ENCODE measurements around the gene AFDN.
A peak's percentile ranks its signal among the peaks of the same experiment; 100 is the strongest.

The AFDN gene

DNA sequence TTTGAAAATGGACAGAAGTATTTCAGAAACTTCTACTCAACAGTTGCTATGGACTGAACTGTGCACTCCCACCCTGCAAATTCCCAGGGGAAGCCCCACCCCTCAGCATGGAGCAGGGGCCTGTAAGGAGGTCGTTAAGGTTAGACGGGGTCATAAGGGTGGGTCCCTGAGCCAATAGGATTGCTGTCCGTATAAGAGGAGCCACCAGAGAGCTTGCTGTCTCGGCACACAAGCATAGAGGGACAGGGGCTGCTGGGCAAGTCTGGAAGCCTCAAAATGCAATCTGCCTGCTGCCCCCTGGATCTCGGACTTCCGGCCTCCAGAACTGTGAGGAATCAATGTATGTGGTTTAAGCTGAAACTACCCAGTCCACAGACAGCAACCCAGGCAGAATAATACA, 37.4 kb upstream of the AFDN start:
- Mint-ChIP-seq H3K4me3 (no peak overlapping the region), H3K27ac (no peak overlapping the region), H3K36me3 (no peaks in the 10 kb centered on the region), H3K27me3 (peaks cover 28% of the 10 kb centered on the region), H3K9me3 (no peaks in the 10 kb centered on the region), H3K4me1 (no peaks in the 10 kb centered on the region)
- CTCF ChIA-PET, result no interaction called here
- no peak for DNase-seq

GRCh38 chr6:167791091-167791779, 35.5 kb upstream of the AFDN start:
- peaks cover 43% of the 10 kb centered on the region for H3K27me3 Mint-ChIP-seq

GRCh38 chr6:167791780-167792478, 34.8 kb upstream of the AFDN start:
- H3K4me3 Mint-ChIP-seq, result no peak overlapping the region
- DNase-seq, result no peak
- no peak overlapping the region for H3K27ac Mint-ChIP-seq
- H3K9me3 Mint-ChIP-seq, result no peaks in the 10 kb centered on the region
- H3K36me3 Mint-ChIP-seq, result no peaks in the 10 kb centered on the region
- CTCF ChIA-PET, result no interaction called here
- peaks cover 4% of the 10 kb centered on the region for H3K4me1 Mint-ChIP-seq
- peaks cover 50% of the 10 kb centered on the region for H3K27me3 Mint-ChIP-seq

More at GRCh38 chr6:167791091-167791779, 35.5 kb upstream of the AFDN start:
- H3K9me3 Mint-ChIP-seq, result no peaks in the 10 kb centered on the region
- no peaks in the 10 kb centered on the region for H3K4me1 Mint-ChIP-seq
- no peak overlapping the region for H3K4me3 Mint-ChIP-seq
- no peak overlapping the region for H3K27ac Mint-ChIP-seq
- no peak for DNase-seq
- CTCF ChIA-PET, result no interaction called here
- H3K36me3 Mint-ChIP-seq, result no peaks in the 10 kb centered on the region

DNA sequence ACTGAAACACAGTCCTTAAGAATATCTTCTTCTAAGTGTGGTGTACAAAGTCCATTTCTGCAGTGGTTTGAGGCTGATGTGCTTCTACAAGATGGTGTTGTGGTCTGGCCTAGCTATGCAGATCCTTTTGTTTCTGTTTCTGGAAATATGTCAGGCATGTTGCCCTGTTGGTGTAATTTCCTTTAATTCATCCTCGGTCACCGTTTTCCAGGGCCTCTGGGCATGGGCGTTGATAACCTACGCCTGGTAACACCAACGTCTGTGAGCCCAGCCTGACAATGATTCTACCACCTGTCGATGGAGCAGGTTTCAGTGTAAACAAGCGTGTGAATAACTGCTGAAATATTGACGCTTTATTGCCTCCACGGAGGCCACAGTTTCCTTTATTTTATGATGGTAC, 33.3 kb upstream of the AFDN start:
- no peak for DNase-seq
- CTCF ChIA-PET, result no interaction called here
- Mint-ChIP-seq H3K27me3 (peaks cover 62% of the 10 kb centered on the region), H3K4me3 (no peak overlapping the region), H3K9me3 (no peaks in the 10 kb centered on the region), H3K27ac (no peak overlapping the region), H3K4me1 (peaks cover 10% of the 10 kb centered on the region), H3K36me3 (no peaks in the 10 kb centered on the region)

- Mint-ChIP-seq H3K27ac (no peak overlapping the region), H3K4me1 (peaks cover 10% of the 10 kb centered on the region), H3K27me3 (peaks cover 73% of the 10 kb centered on the region), H3K9me3 (no peaks in the 10 kb centered on the region), H3K36me3 (no peaks in the 10 kb centered on the region), H3K4me3 (no peak overlapping the region)
- CTCF ChIA-PET, result no interaction called here
- no peak for DNase-seq
Measured at GRCh38 chr6:167794161-167795157, 32.3 kb upstream of the AFDN start.

- no peaks in the 10 kb centered on the region for H3K9me3 Mint-ChIP-seq
- no peak for DNase-seq
- no peak overlapping the region for H3K27ac Mint-ChIP-seq
- no peaks in the 10 kb centered on the region for H3K36me3 Mint-ChIP-seq
- peaks cover 77% of the 10 kb centered on the region for H3K27me3 Mint-ChIP-seq
- H3K4me1 Mint-ChIP-seq, result peaks cover 10% of the 10 kb centered on the region
- CTCF ChIA-PET, result no interaction called here
- H3K4me3 Mint-ChIP-seq, result no peak overlapping the region
Measured at GRCh38 chr6:167795321-167795811, 31.3 kb upstream of the AFDN start.

- Mint-ChIP-seq H3K4me1 (peaks cover 10% of the 10 kb centered on the region), H3K27ac (no peak overlapping the region), H3K4me3 (no peak overlapping the region), H3K36me3 (no peaks in the 10 kb centered on the region), H3K27me3 (peaks cover 77% of the 10 kb centered on the region), H3K9me3 (no peaks in the 10 kb centered on the region)
- DNase-seq, result no peak
- CTCF ChIA-PET, result no interaction called here
Measured at GRCh38 chr6:167795874-167796191, 30.9 kb upstream of the AFDN start.

DNA sequence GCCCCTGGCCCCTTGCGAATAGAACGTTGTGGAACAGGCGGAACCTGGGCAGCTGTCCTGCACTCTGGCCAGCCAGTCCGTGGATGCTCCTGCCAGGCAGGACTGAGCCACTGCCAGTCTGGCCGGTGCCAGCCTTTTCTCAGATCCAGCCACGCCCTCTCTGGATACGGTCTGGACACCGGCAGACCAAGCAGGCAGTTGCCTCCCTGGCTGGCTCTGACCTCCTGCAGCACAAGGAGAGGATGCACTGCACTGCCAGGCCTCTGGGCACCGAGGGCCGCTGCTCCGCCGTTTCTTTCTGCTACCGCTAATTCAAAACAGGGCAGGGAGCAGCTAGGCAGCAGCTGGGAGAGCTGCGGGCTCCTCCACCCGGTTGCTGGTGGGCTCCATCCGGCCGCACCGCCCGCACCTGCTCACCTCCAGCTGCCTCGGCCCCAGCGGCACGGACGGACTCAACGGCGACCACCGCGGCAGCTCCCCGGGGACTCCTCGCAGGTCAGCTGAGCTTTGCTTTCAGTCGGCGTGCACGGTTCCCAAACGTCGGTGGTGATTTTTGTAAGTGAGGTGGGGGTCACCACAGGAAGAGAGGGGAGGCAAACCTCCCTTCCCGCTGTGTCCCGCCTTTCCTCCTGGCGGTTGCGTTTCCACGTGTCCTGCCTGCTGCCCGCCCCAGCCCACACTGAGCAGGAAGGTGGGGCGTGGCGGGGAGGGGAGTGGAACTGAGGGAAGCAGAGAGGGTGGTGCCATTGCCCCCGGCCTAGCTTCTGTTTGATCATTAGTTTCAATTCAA, 30.3 kb upstream of the AFDN start:
- Mint-ChIP-seq H3K27ac (peak overlapping the region; percentile 2), H3K9me3 (no peaks in the 10 kb centered on the region), H3K27me3 (peaks cover 79% of the 10 kb centered on the region), H3K4me3 (peak overlapping the region; percentile 44), H3K4me1 (peaks cover 10% of the 10 kb centered on the region), H3K36me3 (no peaks in the 10 kb centered on the region)
- CTCF ChIA-PET, result no interaction called here
- peak; percentile 36 for DNase-seq

GRCh38 chr6:167797011-167797471, 29.7 kb upstream of the AFDN start:
- CTCF ChIA-PET, result no interaction called here
- peaks cover 80% of the 10 kb centered on the region for H3K27me3 Mint-ChIP-seq
- H3K9me3 Mint-ChIP-seq, result no peaks in the 10 kb centered on the region
- H3K4me1 Mint-ChIP-seq, result peaks cover 10% of the 10 kb centered on the region
- DNase-seq, result no peak
- no peaks in the 10 kb centered on the region for H3K36me3 Mint-ChIP-seq
- H3K4me3 Mint-ChIP-seq, result peak overlapping the region; percentile 44
- H3K27ac Mint-ChIP-seq, result no peak overlapping the region

DNA sequence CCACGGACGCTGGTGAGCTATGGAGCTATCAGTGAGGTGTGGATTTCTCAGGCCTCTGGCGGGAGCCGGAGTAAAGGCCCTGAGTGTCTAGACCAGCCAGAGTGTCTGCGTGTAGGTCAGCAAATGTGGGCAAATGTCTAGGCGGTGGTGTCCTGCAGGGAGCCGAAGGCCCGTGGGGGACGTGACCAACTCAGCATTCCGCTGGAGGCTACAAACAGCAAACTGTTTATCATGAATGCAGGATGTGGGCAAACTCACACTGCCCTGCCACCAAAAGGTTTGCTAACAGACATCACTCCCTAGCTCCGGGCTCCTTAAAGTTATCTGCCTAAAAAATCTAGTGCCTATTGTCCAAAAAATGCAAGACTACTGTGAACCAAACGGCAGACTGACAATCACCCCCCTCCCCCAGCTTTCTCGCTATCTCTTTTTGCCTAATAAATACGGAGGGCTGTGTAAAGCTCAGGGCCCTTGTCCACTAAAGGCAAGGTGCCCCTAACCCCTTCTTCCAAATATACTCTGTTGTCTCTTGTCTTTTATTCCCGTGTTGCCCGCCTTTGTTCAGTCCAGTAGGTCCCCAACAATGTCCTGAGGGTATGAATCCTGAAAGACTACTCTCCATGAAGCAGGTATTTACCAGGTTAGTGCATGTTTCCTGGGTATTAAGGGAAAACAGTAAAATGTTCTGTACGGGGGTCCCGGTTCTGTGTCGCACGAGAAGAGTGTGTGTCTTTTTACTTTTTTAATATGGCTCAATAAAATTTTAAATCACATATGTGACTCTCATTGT, 29.0 kb upstream of the AFDN start:
- H3K4me3 Mint-ChIP-seq, result no peak overlapping the region
- peaks cover 10% of the 10 kb centered on the region for H3K4me1 Mint-ChIP-seq
- H3K27ac Mint-ChIP-seq, result no peak overlapping the region
- CTCF ChIA-PET, result no interaction called here
- H3K9me3 Mint-ChIP-seq, result no peaks in the 10 kb centered on the region
- no peak for DNase-seq
- no peaks in the 10 kb centered on the region for H3K36me3 Mint-ChIP-seq
- peaks cover 81% of the 10 kb centered on the region for H3K27me3 Mint-ChIP-seq

- Mint-ChIP-seq H3K27me3 (peaks cover 79% of the 10 kb centered on the region), H3K4me1 (peaks cover 10% of the 10 kb centered on the region), H3K4me3 (no peak overlapping the region), H3K27ac (no peak overlapping the region), H3K36me3 (no peaks in the 10 kb centered on the region), H3K9me3 (no peaks in the 10 kb centered on the region)
- DNase-seq, result no peak
- CTCF ChIA-PET, result no interaction called here
Measured at GRCh38 chr6:167798453-167798852, 28.3 kb upstream of the AFDN start.

GRCh38 chr6:167799033-167799821, 27.5 kb upstream of the AFDN start:
- no peaks in the 10 kb centered on the region for H3K36me3 Mint-ChIP-seq
- no peaks in the 10 kb centered on the region for H3K9me3 Mint-ChIP-seq
- CTCF ChIA-PET, result no interaction called here
- H3K27me3 Mint-ChIP-seq, result peaks cover 78% of the 10 kb centered on the region
- no peak overlapping the region for H3K4me3 Mint-ChIP-seq
- DNase-seq, result no peak
- peaks cover 10% of the 10 kb centered on the region for H3K4me1 Mint-ChIP-seq
- peak overlapping the region; percentile 53 for H3K27ac Mint-ChIP-seq

DNA sequence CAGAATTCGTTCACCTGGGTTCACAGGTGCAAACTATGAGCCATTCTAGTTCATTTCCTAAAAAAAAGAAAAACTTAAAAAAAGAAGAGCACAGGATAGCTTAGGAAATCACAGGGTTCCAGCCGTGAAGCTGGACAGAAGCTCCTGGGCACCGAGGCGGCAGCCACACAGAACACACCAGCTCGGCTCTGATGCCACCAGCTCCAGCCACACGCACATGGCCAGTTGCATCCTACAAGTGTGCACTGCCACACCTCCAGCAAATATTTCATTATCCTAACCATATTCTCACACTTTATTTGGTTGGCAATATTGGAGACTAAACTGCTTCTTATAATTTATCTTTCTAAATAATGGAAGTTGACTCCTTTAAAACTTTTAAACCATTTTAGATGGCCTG, 26.2 kb upstream of the AFDN start:
- Mint-ChIP-seq H3K4me1 (peaks cover 10% of the 10 kb centered on the region), H3K27ac (no peak overlapping the region), H3K4me3 (no peak overlapping the region), H3K9me3 (no peaks in the 10 kb centered on the region), H3K27me3 (peaks cover 72% of the 10 kb centered on the region), H3K36me3 (no peaks in the 10 kb centered on the region)
- DNase-seq, result no peak
- CTCF ChIA-PET, result no interaction called here

Data from activated naive CD4-positive, alpha-beta T cell treated with anti-CD3 and anti-CD28 coated beads, Interleukin-2, amount 10 ng/mL, durations not matched to agents 7 days and 5 days (primary cell).